Measurements from ENCODE around the gene TINAGL1.

The TINAGL1 gene

DNA sequence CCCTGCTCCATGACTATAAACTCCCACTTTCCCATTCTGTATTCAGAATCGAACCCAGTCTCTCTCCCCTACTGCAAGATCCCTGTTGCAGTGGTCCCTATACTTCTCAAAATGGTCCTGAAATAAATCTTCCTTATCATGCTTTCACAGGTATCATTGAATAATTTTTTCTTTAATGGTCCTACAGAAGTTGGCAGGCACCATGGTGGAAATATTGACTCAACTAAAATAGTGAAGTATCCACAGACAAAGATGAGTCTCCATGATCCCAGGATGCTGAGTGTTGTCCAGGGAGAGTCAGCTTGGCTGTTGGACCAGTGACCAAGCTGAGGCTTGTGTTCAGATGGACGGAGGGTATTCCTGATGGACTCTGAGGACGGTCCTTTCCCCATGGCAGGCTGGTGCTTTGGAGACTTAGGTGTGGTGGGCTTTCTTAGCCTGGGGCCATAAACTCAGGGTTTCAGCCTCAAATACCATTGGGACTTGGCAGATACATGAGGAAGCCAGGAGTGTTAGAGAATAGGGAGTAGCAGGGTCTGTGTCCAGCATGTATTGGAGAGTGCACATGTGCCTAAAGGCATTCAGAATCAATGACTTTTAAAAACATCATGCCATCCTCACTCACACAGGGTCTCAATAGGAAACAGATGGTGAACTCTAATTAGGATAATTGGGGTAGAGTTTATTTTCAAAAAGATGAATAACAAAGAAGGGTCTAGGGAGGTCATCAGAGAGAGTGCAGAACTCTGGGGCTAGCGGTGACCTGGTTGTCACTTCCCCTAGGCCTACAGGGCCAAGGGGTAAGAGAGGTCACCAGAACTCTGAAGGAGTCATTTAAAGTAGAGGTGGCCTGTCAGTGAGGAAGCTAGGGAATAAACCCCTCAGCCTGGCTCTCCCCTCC lies 19.8 kb downstream of the TINAGL1 start:
- Histone ChIP-seq H3K4me1 (ENCODE audit: control insufficient read depth, insufficient read depth, low read length) (0 out of 2 replicates have a peak, but pooled peaks cover 3% of the 10 kb centered on the region), H3K27me3 (ENCODE audit: control insufficient read depth, insufficient read depth, low read length) (no peaks in the 10 kb centered on the region), H3K27ac (ENCODE audit: low read depth, low read length) (no peak overlapping the region), H3K9me3 (ENCODE audit: control insufficient read depth, insufficient read depth, low read length) (no peaks in the 10 kb centered on the region), H3K36me3 (ENCODE audit: control insufficient read depth, insufficient read depth, low read length) (no peaks in the 10 kb centered on the region), H3K9ac (ENCODE audit: low read depth, low read length) (no peak overlapping the region), H3K4me3 (ENCODE audit: low read depth, low read length) (no peak overlapping the region)

DNA sequence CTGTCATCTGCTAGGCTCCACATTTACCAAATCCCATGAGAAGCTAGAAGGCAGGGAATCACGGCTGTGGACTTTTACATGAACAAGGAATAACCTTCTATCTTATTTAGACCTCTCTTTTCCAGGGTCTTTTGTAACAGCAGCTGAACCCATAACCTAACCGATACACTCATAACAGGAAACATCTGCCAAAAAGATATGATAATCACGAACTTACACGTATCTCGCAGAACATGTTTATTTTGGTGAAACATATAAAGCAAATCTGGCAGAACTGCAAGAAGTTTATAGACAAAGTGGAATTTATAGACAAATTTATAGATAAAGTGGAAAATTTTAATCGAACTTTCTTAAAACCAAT lies 20.4 kb downstream of the TINAGL1 start:
- Histone ChIP-seq H3K9me3 (ENCODE audit: control insufficient read depth, insufficient read depth, low read length) (no peaks in the 10 kb centered on the region), H3K27ac (ENCODE audit: low read depth, low read length) (no peak overlapping the region), H3K9ac (ENCODE audit: low read depth, low read length) (no peak overlapping the region), H3K4me3 (ENCODE audit: low read depth, low read length) (no peak overlapping the region), H3K36me3 (ENCODE audit: control insufficient read depth, insufficient read depth, low read length) (no peaks in the 10 kb centered on the region), H3K27me3 (ENCODE audit: control insufficient read depth, insufficient read depth, low read length) (no peaks in the 10 kb centered on the region), H3K4me1 (ENCODE audit: control insufficient read depth, insufficient read depth, low read length) (0 out of 2 replicates have a peak, but pooled peaks cover under 1% of the 10 kb centered on the region)

DNA sequence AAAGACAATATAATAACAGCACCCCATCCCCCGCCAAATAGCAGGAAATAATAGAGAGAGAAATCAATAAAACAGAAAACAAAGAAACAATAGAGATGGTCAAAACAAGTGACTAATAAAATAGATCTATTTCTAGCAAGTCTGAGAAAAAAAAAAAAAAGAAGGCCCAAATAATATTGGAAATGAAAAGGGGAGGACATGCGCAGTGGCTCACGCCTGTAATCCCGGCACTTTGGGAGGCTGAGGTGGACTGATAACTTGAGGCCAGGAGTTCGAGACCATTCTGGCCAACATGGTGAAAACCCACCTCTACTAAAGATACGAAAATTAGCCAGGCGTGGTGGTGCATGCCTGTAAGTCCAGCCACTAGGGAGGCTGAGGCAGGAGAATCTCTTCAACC lies 22.7 kb downstream of the TINAGL1 start:
- H3K27me3 ChIP-seq (ENCODE audit: control insufficient read depth, insufficient read depth, low read length): no peaks in the 10 kb centered on the region
- no peaks in the 10 kb centered on the region for H3K9me3 ChIP-seq (ENCODE audit: control insufficient read depth, insufficient read depth, low read length)
- H3K27ac ChIP-seq (ENCODE audit: low read depth, low read length): no peak overlapping the region
- H3K4me1 ChIP-seq (ENCODE audit: control insufficient read depth, insufficient read depth, low read length): no peaks in the 10 kb centered on the region
- H3K4me3 ChIP-seq (ENCODE audit: low read depth, low read length): no peak overlapping the region
- H3K9ac ChIP-seq (ENCODE audit: low read depth, low read length): no peak overlapping the region
- H3K36me3 ChIP-seq (ENCODE audit: control insufficient read depth, insufficient read depth, low read length): no peaks in the 10 kb centered on the region

DNA sequence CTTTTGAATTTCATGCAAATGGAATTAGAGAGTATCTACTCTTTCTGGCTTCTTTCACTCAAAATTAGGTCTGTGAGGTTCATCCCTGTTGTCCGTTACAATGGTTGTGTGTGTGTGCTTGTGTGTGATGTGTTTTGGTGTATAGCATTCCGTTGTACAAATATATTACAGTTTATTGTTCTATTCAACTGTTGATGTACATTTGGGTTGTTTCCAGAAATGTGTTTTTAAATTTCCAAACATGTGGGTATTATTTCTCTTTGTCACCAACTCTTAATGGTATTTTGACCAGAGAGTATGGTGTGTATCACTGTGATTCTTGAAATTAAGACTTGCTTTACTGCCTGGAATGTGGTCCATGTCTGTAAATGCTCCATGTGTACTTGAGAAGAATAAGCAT lies 24.3 kb downstream of the TINAGL1 start:
- no peaks in the 10 kb centered on the region for H3K27me3 ChIP-seq (ENCODE audit: control insufficient read depth, insufficient read depth, low read length)
- H3K4me3 ChIP-seq (ENCODE audit: low read depth, low read length): no peak overlapping the region
- H3K9ac ChIP-seq (ENCODE audit: low read depth, low read length): no peak overlapping the region
- H3K27ac ChIP-seq (ENCODE audit: low read depth, low read length): no peak overlapping the region
- H3K4me1 ChIP-seq (ENCODE audit: control insufficient read depth, insufficient read depth, low read length): no peaks in the 10 kb centered on the region
- no peaks in the 10 kb centered on the region for H3K36me3 ChIP-seq (ENCODE audit: control insufficient read depth, insufficient read depth, low read length)
- H3K9me3 ChIP-seq (ENCODE audit: control insufficient read depth, insufficient read depth, low read length): no peaks in the 10 kb centered on the region

DNA sequence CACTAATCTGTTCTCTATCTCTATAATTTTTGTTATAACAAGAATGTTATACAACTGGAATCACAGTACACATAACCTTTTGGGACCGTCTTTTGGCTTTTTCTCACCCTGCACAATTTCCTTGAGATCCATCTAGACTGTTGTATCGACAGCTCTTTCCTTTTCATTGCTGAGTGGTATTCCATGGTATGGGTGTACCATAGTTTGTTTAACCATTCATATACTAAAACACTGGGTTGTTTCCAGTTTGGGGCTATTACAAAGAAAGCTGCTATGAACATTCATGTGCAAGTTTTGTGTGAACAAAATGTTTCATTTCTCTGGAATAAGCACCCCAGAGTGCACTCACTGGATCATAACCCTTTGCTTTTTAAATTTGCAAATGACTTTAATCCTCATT lies 25.8 kb downstream of the TINAGL1 start:
- Histone ChIP-seq H3K4me3 (ENCODE audit: low read depth, low read length) (no peak overlapping the region), H3K4me1 (ENCODE audit: control insufficient read depth, insufficient read depth, low read length) (no peaks in the 10 kb centered on the region), H3K9ac (ENCODE audit: low read depth, low read length) (no peak overlapping the region), H3K27ac (ENCODE audit: low read depth, low read length) (no peak overlapping the region), H3K9me3 (ENCODE audit: control insufficient read depth, insufficient read depth, low read length) (no peaks in the 10 kb centered on the region), H3K36me3 (ENCODE audit: control insufficient read depth, insufficient read depth, low read length) (no peaks in the 10 kb centered on the region), H3K27me3 (ENCODE audit: control insufficient read depth, insufficient read depth, low read length) (no peaks in the 10 kb centered on the region)

DNA sequence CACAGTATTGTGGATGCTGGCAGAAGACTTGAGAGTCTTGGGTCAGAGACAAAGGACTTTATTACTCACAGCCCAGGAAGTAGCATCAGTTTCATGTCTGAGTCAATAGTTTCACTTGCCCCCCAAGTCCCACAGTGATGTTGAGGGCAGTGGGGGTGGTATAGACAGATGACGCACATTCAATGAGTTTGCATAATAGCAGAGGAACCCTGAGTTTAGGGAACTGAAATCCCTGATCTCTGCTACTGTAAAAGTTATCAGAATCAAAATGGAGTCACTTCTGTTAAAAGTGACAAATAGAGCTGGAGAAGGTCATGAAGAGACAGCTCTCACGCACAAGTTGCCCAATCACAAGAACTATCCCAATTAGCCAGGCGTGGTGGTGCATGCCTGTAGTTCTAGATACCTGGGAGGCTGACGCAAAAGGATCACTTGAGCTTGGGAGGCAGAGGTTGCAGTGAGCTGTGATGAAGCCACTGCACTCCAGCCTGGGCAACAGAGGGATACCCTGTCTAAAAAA lies 29.7 kb downstream of the TINAGL1 start:
- no peak overlapping the region for H3K27ac ChIP-seq (ENCODE audit: low read depth, low read length)
- H3K4me3 ChIP-seq (ENCODE audit: low read depth, low read length): no peak overlapping the region
- H3K9me3 ChIP-seq (ENCODE audit: control insufficient read depth, insufficient read depth, low read length): no peaks in the 10 kb centered on the region
- H3K4me1 ChIP-seq (ENCODE audit: control insufficient read depth, insufficient read depth, low read length): no peaks in the 10 kb centered on the region
- H3K9ac ChIP-seq (ENCODE audit: low read depth, low read length): no peak overlapping the region
- no peaks in the 10 kb centered on the region for H3K36me3 ChIP-seq (ENCODE audit: control insufficient read depth, insufficient read depth, low read length)
- no peaks in the 10 kb centered on the region for H3K27me3 ChIP-seq (ENCODE audit: control insufficient read depth, insufficient read depth, low read length)

DNA sequence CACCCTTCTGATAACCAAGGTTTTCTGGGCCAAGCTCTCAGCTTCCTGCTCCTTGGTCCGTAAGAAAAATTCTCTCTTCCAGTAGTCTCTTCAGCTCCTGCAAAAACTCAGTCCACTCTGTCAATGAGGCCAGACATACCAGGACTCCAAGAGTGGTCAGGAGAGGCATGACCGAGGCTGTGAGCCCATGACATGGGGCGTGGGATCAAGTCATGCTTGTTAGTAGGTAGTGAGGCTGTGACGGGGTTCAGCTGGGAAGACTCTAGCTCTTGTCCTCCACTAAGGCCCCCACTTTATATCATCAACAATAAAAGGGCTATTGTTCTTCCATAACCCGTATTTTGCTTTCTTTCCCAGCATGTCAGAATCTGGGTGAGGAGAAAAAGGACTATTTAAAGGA lies 31.0 kb downstream of the TINAGL1 start:
- Histone ChIP-seq H3K9ac (ENCODE audit: low read depth, low read length) (no peak overlapping the region), H3K4me3 (ENCODE audit: low read depth, low read length) (no peak overlapping the region), H3K27me3 (ENCODE audit: control insufficient read depth, insufficient read depth, low read length) (no peaks in the 10 kb centered on the region), H3K9me3 (ENCODE audit: control insufficient read depth, insufficient read depth, low read length) (no peaks in the 10 kb centered on the region), H3K4me1 (ENCODE audit: control insufficient read depth, insufficient read depth, low read length) (no peaks in the 10 kb centered on the region), H3K36me3 (ENCODE audit: control insufficient read depth, insufficient read depth, low read length) (no peaks in the 10 kb centered on the region), H3K27ac (ENCODE audit: low read depth, low read length) (no peak overlapping the region)

DNA sequence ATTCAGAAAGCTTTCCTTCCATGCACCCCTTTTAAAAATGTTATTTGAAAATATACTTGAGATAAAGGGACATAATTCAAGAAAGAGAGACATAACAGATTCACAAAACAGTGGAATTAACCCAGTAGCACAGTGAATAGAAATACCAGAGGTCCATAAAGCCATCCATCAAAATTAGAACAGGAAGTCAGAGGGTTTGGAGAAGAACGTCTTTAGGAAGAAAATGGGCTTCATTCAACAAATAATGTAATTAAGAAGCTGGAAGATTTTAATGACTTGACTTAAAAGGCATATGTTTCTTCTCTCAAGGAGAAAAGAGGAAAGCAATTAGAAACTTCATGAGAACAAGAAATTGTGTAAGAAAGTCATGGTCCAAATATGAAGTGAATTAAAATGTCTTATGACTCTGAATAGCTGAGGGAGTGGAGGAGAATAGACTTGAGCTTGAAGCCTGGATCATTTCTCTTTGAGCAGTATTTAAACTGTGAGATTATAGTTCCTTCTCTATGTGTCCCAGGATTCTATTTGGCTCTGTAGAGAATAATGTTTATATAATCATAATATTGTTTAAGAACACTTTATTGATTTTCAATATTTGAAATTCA lies 33.3 kb downstream of the TINAGL1 start:
- H3K36me3 ChIP-seq (ENCODE audit: control insufficient read depth, insufficient read depth, low read length): no peaks in the 10 kb centered on the region
- no peak overlapping the region for H3K27ac ChIP-seq (ENCODE audit: low read depth, low read length)
- H3K27me3 ChIP-seq (ENCODE audit: control insufficient read depth, insufficient read depth, low read length): no peaks in the 10 kb centered on the region
- no peak overlapping the region for H3K4me3 ChIP-seq (ENCODE audit: low read depth, low read length)
- H3K9ac ChIP-seq (ENCODE audit: low read depth, low read length): no peak overlapping the region
- H3K9me3 ChIP-seq (ENCODE audit: control insufficient read depth, insufficient read depth, low read length): no peaks in the 10 kb centered on the region
- peaks cover 4% of the 10 kb centered on the region; the same call in 1 of the 2 replicates for H3K4me1 ChIP-seq (ENCODE audit: control insufficient read depth, insufficient read depth, low read length)

DNA sequence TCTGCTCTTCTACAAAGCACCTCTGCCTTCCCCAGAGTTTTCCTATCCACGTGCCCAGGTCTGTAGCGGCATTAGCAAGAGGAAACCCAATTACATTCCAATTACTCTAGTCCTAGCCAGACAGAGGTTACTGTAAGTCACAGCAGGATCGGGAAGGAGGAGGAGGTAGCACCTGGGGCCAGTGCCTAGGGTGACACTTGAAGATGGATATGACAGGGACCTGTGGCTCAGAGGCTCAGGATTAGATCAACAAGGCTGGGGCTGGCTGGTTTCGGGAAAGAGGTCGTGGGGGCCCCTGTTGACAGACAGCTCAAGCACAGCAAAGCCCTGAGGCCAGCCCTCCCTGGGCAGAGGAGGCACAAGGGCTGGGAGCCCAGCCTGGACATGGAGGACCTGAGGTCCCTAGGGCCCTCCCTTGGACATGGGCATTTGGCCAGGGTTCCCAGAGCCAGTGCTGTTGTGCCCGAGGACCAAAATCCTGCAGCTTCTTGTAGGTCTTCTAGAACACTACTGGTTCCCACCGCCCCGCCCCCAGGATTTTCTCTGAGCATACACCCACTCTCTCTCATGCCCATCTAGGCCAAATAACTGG lies 38.2 kb downstream of the TINAGL1 start:
- no peaks in the 10 kb centered on the region for H3K9me3 ChIP-seq (ENCODE audit: control insufficient read depth, insufficient read depth, low read length)
- no peak overlapping the region for H3K4me3 ChIP-seq (ENCODE audit: low read depth, low read length)
- peaks cover 31% of the 10 kb centered on the region for H3K27me3 ChIP-seq (ENCODE audit: control insufficient read depth, insufficient read depth, low read length)
- peaks cover 8% of the 10 kb centered on the region; the same call in 1 of the 2 replicates for H3K4me1 ChIP-seq (ENCODE audit: control insufficient read depth, insufficient read depth, low read length)
- H3K9ac ChIP-seq (ENCODE audit: low read depth, low read length): no peak overlapping the region
- no peak overlapping the region for H3K27ac ChIP-seq (ENCODE audit: low read depth, low read length)
- H3K36me3 ChIP-seq (ENCODE audit: control insufficient read depth, insufficient read depth, low read length): no peaks in the 10 kb centered on the region

DNA sequence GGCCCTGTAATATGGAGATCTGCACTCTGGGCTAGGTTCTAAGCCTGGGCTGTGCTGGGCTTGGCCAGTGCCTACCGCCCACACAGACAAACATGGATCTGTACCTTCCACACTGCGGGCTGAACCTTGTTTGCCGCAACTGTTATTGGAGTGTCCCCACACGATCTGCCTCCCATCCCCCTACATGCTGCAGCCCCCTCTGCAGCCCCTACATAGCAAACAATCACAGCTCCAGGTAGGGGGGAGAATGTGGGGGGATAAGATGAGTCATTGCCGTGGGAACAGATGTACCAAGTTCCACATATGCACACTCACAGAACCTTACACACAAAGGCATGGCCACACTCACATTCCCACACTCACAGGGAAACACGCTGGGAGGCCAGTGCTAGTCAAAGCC lies 39.1 kb downstream of the TINAGL1 start:
- H3K36me3 ChIP-seq (ENCODE audit: control insufficient read depth, insufficient read depth, low read length): no peaks in the 10 kb centered on the region
- H3K27me3 ChIP-seq (ENCODE audit: control insufficient read depth, insufficient read depth, low read length): peaks cover 31% of the 10 kb centered on the region
- H3K9ac ChIP-seq (ENCODE audit: low read depth, low read length): no peak overlapping the region
- H3K4me3 ChIP-seq (ENCODE audit: low read depth, low read length): no peak overlapping the region
- H3K9me3 ChIP-seq (ENCODE audit: control insufficient read depth, insufficient read depth, low read length): no peaks in the 10 kb centered on the region
- H3K4me1 ChIP-seq (ENCODE audit: control insufficient read depth, insufficient read depth, low read length): peaks cover 8% of the 10 kb centered on the region; the same call in 1 of the 2 replicates
- no peak overlapping the region for H3K27ac ChIP-seq (ENCODE audit: low read depth, low read length)

DNA sequence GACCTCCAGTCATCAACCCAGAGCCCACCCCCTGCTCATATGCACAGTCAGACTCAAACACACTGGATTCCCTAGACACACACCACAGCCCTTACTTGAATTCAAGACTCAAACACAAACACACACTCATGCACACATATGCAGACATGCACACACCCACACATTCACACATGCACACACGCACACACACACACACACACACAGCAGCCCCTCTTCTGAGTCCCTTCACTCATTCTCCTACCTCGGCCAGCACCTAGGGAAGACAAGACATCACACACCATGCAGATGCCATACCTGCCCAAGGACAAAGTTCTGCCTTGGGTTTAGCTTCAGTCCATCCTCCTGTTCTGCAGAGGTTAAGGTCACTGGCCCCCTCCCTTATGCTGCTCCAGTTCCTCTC lies 39.6 kb downstream of the TINAGL1 start:
- Histone ChIP-seq H3K9me3 (ENCODE audit: control insufficient read depth, insufficient read depth, low read length) (no peaks in the 10 kb centered on the region), H3K4me1 (ENCODE audit: control insufficient read depth, insufficient read depth, low read length) (peaks cover 8% of the 10 kb centered on the region; the same call in 1 of the 2 replicates), H3K4me3 (ENCODE audit: low read depth, low read length) (no peak overlapping the region), H3K27me3 (ENCODE audit: control insufficient read depth, insufficient read depth, low read length) (peaks cover 31% of the 10 kb centered on the region), H3K9ac (ENCODE audit: low read depth, low read length) (no peak overlapping the region), H3K27ac (ENCODE audit: low read depth, low read length) (no peak overlapping the region), H3K36me3 (ENCODE audit: control insufficient read depth, insufficient read depth, low read length) (no peaks in the 10 kb centered on the region)

Data from HUES48 (cell line).